AG04450 (cell line): ENCODE results near the gene SUDS3. TPM values are rescaled to one million over a fixed set of nuclear protein-coding genes. Genes with fewer than 3 reads are reported as not detected.
"Not testable (repeated sequence)": the region's sequence is repeated elsewhere in the genome, so short reads cannot be mapped to it uniquely, and the experiment has no call there.

Experiments
- CTCF ChIA-PET: fragments of 300-600, 350-600 bp; formaldehyde crosslinking; extraction: SDS; loops from one replicate; lab custom pipeline; 2022; ENCODE audit warnings: antibody characterized with exemption, inconsistent platforms; lab: Charles Lee
- POLR2A ChIA-PET: fragments of 350-600 bp; formaldehyde crosslinking; extraction: SDS; loops from one replicate; lab custom pipeline; 2021; ENCODE audit warnings: antibody characterized with exemption, inconsistent platforms; lab: Yijun Ruan, JAX
- DNase-seq: peaks from one replicate; pipeline ENCODE4 v3.0.0-alpha.2; 2011; ENCODE audit warnings: low read depth, low spot score
- H3K27ac ChIP-seq: one replicate; pipeline ENCODE4 v1.5.1; 2012; ENCODE audit warnings: low read depth, low read length, control low read depth
- H3K27me3 ChIP-seq: one replicate; pipeline ENCODE4 v1.6.0; 2012; ENCODE audit warnings: low read length; ENCODE audit not compliant: control insufficient read depth, insufficient read depth
- H3K4me3 ChIP-seq: 2 replicates; pipeline ENCODE4 v1.5.1; 2011; ENCODE audit warnings: mild to moderate bottlenecking, low read depth, low read length, control low read depth
- H3K9me3 ChIP-seq: 2 replicates; pipeline ENCODE4 v1.5.1; 2012; ENCODE audit warnings: low read length; ENCODE audit not compliant: control insufficient read depth, insufficient read depth
- CTCF ChIP-seq: IDR thresholded peaks from 2 replicates; pipeline ENCODE4 v1.5.1; 2011; ENCODE audit warnings: low read depth, low read length, control low read depth, inconsistent platforms
- polyA plus RNA-seq: library from polyadenylated mRNA; depleted of rRNA; stranded (reverse); fragments of >200 nt; gene quantifications from 2 replicates; pipeline ENCODE4 v1.2.3, GENCODE V29; 2011

Gene SUDS3
- polyA plus RNA-seq, 1 experiment: 28.9 TPM

- no peak overlapping the region for H3K4me3 ChIP-seq
- TF ChIP-seq CTCF: no peak
These were observed 29.5 kb upstream of the SUDS3 start for GRCh38 chr12:118346895-118347294.

GRCh38 chr12:118347916-118348315 is 28.4 kb upstream of the SUDS3 start:
- H3K4me3 ChIP-seq: no peak overlapping the region
- no peaks in the 10 kb centered on the region for H3K27me3 ChIP-seq
- DNase-seq: no peak
- no peak for TF ChIP-seq CTCF
- H3K9me3 ChIP-seq: no peaks in the 10 kb centered on the region; the same call in 1 of the 2 replicates
- ChIA-PET CTCF (no interaction called here), POLR2A (interaction anchor here (0.7 kb wide), 1 partner anchor 10 kb away, joined by 4 read pairs; no protein-coding TSS in a partner anchor)
- H3K27ac ChIP-seq: no peak overlapping the region

More at GRCh38 chr12:118346895-118347294, 29.5 kb upstream of the SUDS3 start:
- Histone ChIP-seq H3K27me3 (no peaks in the 10 kb centered on the region), H3K9me3 (no peaks in the 10 kb centered on the region; the same call in 1 of the 2 replicates), H3K27ac (no peak overlapping the region)
- no peak for DNase-seq
- ChIA-PET POLR2A (interaction anchor here (0.8 kb wide), 1 partner anchor 105 kb away, joined by 3 read pairs; no protein-coding TSS in a partner anchor), CTCF (interaction anchor here (0.9 to 1.2 kb wide), 3 partner anchors 11 to 31 kb away, joined by 3 to 9 read pairs (median 3); partner anchors contain the start of gene SUDS3)

- no peaks in the 10 kb centered on the region; the same call in none of the 2 replicates for H3K9me3 ChIP-seq
- POLR2A ChIA-PET: no interaction called here
- CTCF ChIA-PET: interaction anchor here (2.3 kb wide), 1 partner anchor 25 kb away, joined by 6 read pairs; no protein-coding TSS in a partner anchor
- DNase-seq: no peak
- H3K27me3 ChIP-seq: no peaks in the 10 kb centered on the region
- no peak overlapping the region for H3K27ac ChIP-seq
- no peak overlapping the region for H3K4me3 ChIP-seq
- TF ChIP-seq CTCF: no peak
These were observed 25.3 kb upstream of the SUDS3 start for GRCh38 chr12:118350908-118351559.

- Histone ChIP-seq H3K9me3 (no peaks in the 10 kb centered on the region; the same call in none of the 2 replicates), H3K4me3 (no peak overlapping the region), H3K27me3 (no peaks in the 10 kb centered on the region), H3K27ac (no peak overlapping the region)
- CTCF ChIA-PET: interaction anchor here (0.6 to 1.7 kb wide), 5 partner anchors 22 to 172 kb away, joined by 3 to 9 read pairs (median 4); partner anchors contain the start of gene SUDS3
- DNase-seq: no peak
- TF ChIP-seq CTCF: no peak
- POLR2A ChIA-PET: no interaction called here
These were observed 22.6 kb upstream of the SUDS3 start for GRCh38 chr12:118353721-118354120.

GRCh38 chr12:118354503-118354902 is 21.9 kb upstream of the SUDS3 start:
- H3K27ac ChIP-seq, POLR2A ChIA-PET, DNase-seq, H3K4me3 ChIP-seq, H3K9me3 ChIP-seq, H3K27me3 ChIP-seq: not testable (repeated sequence)
- CTCF ChIA-PET: interaction anchor here (6.0 kb wide), 1 partner anchor 23 kb away, joined by 59 read pairs; the partner anchor contains the start of gene SUDS3
